Endometrial microvascular endothelial cells (primary cell): Measurements from ENCODE around the gene ZCCHC14. TPM values are rescaled to one million over a fixed set of nuclear protein-coding genes. Genes with fewer than 3 reads are reported as not detected.
"Not testable (repeated sequence)": the region's sequence is repeated elsewhere in the genome, so short reads cannot be mapped to it uniquely, and the experiment has no call there.

Experiments
- in situ Hi-C: cut with HindIII; loops from 2 replicates; pipeline ENCODE4 v1.10.0; 2017; ENCODE audit warnings: low sequenced_read_pairs, low pct_unique_long_range_greater_than_20kb; ENCODE audit errors: inconsistent ontology term
- total RNA-seq: library from RNA; depleted of rRNA; stranded (reverse); fragments of >200 nt; gene quantifications from one replicate; pipeline ENCODE4 v1.2.3, GENCODE V29; 2015; ENCODE audit errors: inconsistent ontology term

The ZCCHC14 gene
- total RNA-seq, 1 donor from 2014 or later, result 3.7 TPM

DNA sequence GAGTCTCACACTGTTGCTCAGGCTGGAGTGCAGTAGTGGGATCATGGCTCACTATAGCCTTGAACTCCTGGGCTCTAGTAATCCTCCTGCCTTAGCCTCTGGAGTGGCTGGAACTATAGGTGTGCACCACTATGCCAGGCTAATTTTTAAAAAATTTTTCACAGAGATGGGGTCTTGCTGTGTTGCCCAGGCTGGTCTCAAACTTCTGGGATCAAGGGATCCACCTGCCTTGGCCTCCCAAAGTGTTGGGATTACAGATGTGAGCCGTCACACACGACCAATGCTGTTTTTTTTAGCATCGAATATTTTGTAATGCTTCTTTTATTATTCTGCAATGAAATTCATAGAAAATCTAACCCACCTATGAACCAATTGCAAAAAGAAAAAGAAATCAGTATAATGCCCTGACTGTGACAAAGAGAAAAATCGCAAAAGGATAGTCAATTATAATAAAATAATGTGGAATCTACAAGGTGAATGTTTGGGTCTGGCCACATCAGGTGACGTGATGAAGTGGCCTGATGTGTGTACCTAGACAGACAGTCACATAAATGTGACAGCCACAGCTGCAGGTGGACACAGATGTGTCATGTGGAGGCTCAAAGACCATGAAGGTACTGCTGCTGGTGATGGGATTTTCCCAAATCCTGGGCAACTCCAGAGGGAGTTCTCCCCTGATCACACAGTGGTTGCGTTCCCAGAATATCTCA lies 33.6 kb upstream of the ZCCHC14 start:
- in situ Hi-C loops, result no loop called here

DNA sequence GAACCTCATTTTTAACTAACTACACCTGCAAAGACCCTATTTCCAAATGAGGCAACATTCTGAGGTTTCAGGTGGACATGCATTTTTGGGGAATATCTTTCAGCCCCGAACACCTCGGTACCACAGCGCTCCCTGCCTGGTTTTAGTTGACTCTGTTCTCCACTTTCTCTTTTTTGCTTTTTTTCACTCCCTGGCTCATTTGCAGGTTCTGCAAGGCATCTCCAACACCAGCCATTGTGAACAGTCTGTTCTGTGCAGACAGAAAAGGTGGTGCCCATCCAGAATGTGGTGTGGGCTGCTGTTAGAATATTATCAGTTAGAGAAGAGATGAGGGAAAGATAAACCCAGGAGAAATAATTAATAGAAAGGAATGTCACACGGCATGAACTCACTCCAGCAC lies 32.5 kb upstream of the ZCCHC14 start:
- in situ Hi-C loops, result no loop called here

DNA sequence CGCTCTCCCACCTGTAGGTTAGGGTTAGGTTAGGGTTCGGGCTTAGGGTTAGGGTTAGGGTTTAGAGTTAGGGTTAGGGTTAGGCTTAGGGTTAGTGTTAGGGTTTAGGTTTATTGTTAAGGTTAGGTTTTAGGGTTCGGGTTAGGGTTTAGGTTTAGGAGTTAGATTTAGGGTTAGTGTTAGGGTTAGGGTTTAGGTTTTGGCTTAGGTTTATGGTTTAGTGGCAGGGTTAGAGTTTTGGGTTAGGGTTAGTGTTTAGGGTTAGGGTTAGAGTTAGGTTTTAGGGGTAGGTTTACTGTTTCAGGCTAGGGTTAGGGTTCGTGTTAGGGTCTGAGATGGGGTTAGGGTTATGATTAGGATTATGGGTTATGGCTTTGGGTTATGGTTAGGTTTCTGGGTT lies 31.6 kb upstream of the ZCCHC14 start:
- in situ Hi-C loops, result no loop called here

DNA sequence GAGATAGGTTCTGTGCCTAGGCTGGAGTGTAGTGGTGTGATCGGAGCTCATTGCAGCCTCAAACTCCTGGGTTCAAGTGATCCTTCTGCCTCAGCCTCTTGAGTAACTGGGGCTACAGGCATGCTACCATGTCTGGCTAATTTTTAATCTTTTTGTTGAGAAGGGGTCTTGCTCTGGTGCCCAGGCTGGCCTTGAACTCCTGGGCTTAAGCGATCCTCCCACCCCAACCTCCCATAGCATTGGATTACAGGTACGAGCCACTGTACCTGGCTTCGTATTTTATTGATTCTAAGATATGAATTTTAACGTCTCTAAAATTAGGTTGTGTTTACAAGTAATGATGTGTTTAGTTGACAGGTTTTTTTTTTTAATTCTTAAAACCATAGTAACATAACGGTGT lies 30.8 kb upstream of the ZCCHC14 start:
- in situ Hi-C loops, result not testable (repeated sequence)

DNA sequence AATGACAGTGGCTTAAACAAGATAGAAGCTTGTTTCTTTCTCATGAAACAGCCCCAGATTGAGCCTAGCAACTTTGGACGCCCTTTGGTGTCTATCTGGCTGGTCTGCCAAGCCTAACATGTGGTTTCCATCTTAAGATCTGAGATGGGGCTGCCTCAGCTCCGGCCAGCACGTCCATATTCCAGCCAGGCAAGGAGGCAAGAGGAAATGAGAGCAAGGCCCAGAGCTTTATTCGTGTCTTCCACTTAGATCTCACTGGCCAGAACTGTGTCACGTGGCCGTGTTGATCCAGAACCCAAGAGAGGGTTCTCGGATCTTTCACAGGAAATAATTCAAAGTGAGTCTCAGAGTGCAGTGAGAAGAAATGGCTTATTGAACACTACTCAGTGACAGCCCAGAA lies 28.9 kb upstream of the ZCCHC14 start:
- in situ Hi-C loops, result not testable (repeated sequence)

DNA sequence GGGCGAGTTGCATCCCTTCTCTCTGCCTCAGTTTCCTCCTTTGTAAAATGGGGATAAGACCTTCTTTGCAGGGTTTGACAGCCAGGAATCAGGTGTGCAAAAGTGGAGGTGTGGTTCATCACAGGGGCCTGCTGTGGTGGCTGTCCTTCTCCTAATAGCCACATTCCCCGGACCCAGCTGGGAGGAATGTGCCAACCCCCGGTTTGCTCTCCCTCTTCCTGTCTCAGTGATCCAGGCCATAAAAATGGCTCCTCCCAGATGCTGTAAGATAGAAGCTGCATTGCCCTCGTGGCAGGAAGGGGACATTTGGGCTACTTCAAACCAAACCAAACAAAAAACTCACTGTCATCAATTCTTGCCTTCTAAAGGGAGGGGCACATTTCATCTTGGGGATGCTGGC lies 26.3 kb upstream of the ZCCHC14 start:
- in situ Hi-C loops, result not testable (repeated sequence)

DNA sequence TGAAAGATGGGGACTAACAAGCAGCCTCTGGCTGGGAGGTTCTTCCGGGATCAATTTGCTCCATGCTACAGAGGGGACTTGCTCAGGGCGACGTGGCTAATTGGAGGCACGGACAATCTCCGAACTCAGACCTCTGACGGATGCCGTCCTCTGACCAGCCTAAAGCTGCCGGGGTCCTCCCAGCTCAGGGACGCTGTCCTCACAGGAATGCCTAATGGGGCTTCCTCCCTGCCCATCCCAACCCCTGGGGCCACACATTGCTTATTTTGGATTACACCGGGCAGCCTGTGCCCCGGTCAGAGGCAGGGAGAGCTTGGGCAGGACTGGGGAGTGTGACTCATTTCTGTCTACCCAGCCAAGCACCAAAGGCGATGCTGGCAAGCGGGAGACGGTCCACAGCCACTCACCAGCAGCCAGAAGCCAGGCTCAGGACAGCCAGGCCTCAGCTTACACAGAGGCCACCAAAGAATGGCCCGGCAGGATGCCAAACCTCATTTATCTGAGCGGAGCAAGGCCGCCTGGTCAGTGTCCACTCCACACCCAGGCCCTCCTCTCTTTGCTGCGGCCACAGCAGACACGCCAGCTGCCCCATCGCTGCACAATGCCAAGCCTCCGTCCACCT lies 25.7 kb upstream of the ZCCHC14 start:
- in situ Hi-C loops, result not testable (repeated sequence)

DNA sequence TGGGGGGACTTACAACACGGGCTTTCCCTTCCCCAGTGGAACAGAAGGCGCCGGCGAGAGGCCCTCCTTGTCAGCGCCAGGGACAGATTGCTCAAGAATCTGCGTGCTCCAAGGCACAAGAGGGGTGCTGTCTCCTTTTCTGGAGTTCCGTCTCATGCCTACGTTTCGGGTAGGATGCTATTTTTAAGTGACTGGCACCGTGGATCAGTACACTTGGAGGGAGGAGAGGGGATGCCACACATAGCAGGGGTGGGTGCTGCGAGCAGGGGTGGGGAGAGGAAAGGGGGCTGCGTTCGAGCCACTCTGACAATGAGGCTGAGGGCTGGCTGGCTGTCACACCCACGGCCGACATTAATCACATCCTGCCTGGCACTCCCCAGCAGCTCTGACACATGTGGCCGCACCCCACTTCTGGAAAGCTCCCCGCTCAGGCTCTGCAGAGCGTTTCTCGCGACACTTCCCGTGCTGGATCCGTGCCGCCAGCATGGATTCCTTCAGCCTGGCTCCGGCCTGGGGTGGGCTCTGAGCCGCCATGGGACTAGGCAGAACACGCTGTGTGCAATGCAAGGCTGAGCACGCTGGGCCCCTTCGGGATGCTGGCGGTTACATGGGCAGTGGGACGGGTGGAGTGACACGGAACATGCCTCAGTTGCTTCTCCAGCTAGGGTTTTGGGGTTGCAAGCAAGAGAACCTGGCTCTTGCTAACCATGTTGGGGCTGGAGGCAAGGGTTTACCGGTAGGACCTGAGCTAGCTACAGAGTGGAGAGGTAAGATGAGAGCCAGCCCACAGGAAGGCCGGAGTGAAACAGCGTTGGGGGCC lies 25.0 kb upstream of the ZCCHC14 start:
- in situ Hi-C loops, result not testable (repeated sequence)

DNA sequence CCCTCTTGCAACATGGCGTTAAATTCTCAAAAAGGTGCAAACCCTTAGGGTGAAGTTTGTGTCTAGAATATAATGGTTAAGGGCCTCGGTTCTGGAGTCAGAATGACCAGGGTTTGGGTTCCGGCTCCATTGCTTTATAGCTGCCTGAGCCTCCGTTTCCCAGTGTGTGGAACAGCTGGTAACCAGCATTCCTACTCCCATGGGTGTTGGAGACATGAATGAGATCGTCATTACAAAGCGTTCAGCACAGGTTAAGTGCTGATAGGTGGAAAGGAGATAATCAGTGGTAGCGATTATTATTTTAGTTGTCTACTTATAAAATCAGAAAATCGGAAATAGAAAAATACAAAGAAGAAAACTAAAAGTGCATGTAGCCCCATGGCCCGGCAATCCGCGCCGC lies 23.5 kb upstream of the ZCCHC14 start:
- in situ Hi-C loops, result no loop called here

DNA sequence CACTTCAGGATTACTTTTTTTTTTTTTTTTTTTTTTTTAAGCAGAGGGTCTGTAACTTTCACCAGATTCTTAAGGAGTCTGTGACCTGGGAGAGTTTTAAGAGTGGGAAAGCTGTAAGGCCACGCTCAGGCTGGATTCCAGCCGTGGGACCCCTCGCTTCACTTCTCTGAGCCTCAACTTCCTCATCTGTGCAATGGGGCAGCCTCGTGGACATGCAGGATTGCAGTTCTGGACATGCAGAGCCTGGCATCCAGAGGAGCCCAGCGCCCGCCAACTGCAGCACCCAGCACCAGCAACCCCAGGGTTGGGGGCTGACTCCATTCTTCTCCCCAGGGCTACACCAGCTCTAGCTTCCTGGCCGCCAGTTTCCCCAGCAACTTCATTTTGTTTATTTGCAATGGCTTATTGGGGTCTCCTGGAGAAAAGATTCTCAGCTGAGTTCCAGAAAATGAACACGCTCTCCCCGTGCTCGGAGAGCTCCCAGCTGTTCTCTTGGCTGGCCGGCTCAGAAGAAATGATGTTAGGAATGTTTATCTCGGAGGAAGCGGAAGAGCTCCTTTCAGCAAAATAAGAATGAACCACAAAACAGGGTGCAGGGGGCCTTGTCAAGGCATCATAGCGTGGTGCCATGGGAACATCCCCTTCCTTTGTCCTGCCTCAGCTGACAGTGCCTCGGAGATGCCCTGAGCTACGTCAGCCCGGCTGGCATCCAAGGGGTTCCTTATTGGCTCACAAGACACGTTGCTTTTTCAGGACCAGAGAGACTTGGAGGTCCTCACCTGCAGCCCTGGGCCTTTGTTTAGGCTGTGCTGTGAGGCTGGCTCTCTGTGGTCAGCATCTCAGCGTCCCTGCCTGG lies 22.9 kb upstream of the ZCCHC14 start:
- in situ Hi-C loops, result no loop called here

DNA sequence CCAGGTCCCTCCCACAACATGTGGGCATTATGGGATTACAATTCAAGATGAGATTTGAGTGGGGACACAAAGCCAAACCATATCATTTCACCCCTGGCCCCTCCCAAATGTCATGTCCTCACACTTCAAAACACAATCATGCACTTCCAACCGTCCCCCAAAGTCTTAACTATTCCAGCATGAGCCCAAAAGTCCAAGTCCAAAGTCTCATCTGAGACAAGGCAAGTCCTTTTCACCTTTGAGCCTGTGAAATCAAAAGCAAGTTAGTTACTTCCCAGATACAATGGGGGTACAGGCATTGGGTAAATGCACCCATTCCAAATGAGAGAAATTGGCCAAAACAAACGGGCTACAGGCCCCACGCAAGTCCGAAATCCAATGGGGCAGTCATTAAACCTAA lies 17.0 kb upstream of the ZCCHC14 start:
- in situ Hi-C loops, result not testable (repeated sequence)

DNA sequence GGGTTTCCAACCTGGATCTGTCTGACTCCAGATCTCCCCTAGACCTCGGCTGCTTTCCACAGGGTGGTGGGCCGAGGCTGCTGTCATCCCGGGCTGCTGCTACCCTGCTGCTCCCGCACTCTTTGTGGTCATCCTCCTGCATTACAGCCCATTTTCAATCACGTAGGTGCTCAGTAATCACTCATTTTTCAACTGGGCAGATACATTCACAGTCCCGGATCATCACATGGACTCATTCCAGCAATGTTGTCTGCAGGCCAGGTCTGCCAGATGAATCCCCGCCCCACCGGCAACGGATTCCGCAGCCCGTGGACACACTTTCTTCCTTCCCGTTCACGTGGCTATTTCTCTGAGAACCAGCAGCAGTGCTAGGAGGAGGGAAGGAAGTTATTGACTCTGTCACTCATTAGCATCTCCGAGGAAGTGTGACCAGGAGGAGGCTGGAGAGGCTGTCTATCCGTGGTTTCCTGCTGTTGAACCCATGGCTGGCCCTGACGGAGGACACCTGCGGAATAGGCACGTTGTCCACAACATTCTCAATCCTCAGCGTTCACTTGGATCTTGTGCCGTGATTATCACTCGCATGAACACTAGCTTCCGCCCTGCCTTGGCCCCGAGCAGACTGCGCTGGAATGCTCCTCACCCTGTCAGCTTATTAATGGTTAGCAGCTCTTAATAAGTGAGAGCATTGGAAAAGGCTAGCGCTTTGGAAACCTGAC lies 14.7 kb upstream of the ZCCHC14 start:
- in situ Hi-C loops, result no loop called here

DNA sequence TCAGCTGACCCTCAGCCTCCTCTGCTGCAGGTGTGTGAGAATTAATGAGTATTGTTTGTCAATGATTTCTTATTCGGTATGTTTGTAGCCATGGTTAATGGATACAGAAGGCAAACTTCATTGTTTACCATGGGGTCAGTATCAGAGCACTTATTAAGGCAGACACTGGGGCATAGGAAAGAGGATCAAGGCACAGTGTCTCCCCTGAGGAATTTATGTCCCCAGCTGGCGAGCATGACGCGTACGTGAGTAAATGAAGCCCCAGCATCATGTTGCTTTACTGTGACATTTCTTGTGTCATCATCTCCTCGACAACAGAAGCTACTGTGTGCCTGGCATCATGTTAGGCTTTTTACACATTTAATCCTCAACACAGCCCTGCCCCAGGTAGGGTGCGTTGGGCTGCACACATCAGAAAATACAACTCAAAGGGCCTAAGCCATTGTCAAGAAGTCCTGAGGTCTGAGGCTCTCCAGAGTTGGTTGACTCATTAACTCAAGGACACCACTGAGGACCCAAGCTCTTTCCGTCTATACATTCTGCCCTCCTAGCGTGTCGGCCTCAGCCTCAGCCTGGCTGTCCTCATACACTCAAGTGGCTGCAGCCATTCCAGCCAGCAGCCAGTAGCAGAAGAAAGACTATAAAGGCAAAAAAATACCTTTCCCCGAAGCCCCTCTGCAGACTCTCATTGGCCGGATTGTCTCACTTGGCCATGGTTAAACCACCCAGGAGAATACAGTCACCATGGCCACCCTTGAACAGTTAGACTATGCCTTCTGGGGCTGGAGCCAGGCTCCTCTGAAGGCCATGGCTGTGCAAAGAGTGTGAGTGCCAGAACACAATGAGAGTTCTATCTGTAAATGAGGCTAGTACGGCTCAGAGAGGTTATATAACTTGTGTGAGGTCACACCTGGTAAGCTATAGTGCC lies 13.9 kb upstream of the ZCCHC14 start:
- in situ Hi-C loops, result no loop called here

DNA sequence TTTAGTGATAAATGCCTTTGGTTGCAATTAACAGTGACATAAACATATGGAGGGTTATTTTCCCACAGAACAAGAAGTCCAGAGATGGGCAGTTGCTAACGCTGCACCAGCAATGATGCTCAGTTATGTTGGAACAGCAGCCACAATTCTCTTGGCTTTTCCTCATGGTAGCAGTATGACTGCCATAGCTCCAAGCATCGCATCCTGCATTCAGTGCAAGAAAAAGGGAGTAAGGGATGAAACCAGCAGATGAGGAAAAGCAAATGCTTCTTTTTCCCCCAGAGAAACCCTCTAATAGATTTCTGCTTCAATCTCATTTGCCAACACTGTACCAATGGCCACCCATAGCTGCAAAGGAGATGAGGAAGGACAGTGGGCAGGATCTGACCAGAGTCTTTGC lies 13.0 kb upstream of the ZCCHC14 start:
- in situ Hi-C loops, result no loop called here

DNA sequence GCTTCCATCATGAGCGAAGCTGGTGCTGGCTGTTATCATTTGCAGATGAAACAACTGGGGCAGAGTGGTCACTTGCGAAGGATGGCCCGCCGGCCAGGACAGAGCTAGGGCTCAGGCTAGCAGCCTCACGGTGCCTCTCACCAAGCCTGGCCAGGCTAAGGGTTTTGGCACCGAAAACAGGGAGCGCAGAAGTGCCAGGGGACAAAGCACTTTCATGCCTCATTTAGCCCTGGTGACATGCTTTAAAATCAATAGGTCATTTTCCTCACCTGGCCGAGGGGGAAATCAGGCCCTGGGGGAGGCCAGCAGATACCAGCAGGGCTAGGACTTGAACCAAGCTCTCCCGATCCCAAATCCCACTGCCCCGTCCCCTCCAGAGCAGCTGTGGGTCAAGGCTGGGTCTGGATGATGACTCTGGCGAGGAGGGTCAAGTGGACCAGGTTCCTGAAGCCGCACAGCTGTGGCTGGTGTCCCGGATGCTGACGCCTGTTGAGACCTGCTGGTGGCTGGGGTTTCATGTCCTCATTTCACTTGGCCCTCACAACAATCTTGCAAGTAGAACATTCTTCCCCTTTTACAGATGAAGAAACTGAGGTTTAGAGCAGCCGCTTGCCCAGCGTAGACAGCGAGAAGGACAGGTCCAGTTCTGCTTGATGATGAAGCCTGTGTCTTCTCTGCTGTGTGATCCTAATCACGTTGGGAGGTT lies 10.6 kb upstream of the ZCCHC14 start:
- in situ Hi-C loops, result not testable (repeated sequence)

DNA sequence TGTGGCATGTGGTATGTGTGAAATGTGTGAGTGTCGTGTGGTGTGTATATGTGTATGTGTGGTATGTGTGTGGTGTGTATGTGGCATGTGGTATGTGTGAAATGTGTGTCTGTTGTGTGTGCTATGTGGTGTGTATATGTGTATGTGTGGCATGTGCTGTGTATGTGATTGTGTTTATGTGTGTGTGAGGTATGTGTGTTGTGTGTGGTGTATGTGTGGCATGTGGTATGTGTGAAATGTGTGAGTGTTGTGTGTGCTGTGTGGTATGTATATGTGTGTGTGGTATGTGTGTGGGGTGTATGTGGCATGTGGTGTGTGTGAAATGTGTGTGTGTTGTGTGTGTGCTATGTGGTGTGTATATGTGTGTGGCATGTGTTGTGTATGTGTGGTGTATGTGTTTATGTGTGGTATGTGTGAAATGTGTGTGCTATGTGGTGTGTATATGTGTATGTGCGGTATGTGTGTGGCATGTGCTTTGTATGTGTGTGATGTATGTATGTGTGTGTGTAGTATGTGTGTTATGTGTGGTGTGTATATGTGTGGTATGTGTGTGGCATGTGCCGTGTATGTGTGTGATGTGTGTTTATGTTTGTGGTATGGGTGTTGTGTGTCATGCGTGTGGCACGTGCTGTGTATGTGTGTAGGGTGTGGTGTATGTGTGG lies 9.6 kb upstream of the ZCCHC14 start:
- in situ Hi-C loops, result no loop called here
